T-helper 9 cell (primary cell): ENCODE measurements around the gene RAP2B.

Source experiments
- DNase-seq: peaks from one replicate; pipeline ENCODE4 v3.0.0-alpha.2; 2020

The RAP2B gene

DNA sequence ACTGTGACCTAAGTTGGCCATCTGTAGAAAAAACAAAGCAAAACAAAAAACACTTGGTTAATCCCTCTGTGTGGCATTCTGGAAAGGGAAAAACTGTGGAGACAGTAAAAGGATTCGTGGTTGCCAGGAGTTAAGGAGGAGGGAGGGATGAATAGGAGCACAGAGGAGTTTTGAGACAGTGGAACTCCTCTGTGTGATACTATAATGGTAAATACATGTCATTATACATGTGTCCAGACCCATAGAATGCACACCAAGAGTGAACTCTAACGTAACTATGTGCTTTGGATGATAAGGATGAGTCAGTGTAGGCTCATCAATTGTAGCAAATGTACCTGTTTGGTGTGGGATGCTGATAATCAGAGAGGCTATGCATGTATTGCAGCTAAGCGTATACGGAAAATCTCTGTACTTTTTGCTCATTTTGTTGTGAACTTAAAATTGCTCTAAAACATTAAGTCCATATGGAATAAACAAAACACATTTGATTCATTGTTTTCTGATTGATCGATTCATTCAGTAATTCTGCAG lies 33.4 kb downstream of the RAP2B start:
- DNase-seq, result no peak

GRCh38 chr3:153209596-153209995 lies 47.6 kb downstream of the RAP2B start:
- DNase-seq, result no peak

- DNase-seq, result peak; percentile 23
These were observed 48.1 kb downstream of the RAP2B start for GRCh38 chr3:153210146-153210545.

DNA sequence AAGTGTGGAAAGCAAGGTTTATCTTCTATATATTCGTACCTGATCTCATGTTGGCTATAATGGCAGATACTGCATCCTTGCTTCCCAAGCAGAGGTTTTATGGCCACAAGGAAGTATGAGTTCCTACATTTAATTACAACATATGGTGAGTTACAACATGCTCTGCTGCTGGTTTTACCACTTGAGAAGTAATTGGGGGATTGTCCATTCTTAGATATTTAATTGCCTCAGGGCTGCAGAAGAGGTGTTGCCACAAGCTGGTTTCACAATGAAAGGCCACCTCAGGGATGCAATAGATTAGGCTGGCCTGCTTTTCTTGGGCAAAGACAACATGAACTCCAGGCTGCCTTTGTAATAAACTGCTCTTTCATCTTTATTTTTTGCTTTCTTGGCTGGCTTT lies 48.6 kb downstream of the RAP2B start:
- DNase-seq, result no peak

DNA sequence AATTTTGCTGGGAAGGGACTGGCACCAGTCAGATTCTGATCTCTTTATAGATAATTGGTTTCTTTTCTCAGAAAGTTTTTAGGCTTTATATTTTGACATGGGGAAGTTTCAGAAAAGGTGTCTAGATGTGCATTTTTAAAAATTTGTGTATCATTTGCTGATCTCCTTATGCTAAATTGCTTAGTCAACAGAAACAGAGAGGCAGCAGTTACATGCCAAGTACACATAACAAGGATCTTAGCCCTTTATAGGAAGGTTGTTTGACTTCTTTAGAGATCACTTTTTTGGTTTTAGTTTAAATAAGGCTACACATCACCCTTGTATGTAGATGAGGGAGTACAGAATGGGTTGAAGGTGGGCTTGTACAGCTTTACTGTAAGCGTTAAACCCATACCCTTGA lies 53.5 kb downstream of the RAP2B start:
- no peak for DNase-seq

GRCh38 chr3:153215966-153216365 lies 53.9 kb downstream of the RAP2B start:
- DNase-seq, result no peak

GRCh38 chr3:153216928-153217327 lies 54.9 kb downstream of the RAP2B start:
- DNase-seq, result no peak

DNA sequence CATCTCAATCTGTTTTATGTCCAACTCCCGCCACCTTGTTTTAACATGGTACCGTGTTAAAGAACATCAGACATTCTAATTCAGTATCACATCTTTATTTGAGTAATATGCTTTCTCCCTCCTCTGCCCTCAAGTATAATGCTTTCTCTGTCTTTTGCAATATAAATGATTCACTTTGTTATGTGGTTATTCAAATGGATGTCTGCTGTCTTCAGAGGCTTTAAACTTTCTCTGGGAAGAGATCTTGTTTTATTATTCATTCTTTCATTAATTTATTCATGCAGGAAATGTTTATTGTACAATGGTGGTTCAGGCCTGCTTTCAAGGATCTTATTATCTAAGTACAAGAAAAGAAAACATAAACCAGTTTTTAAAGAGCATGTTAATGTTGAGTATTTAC lies 57.1 kb downstream of the RAP2B start:
- no peak for DNase-seq
